Left lung (tissue), 10 donors: ENCODE measurements around the gene ELF5. TPM values are rescaled to one million over a fixed set of nuclear protein-coding genes. Genes with fewer than 3 reads are reported as not detected.

Source experiments
- ATAC-seq: fragments of 200-7000 bp; cut with Tn5 transposase; one replicate; pipeline ENCODE4 v1.9.1; 2020; ENCODE audit warnings: moderate library complexity
- DNase-seq, 4 donors: peaks; one replicate each; pipeline ENCODE4 v3.0.0-alpha.2; 2013 to 2020
- H3K27ac ChIP-seq, 2 donors: fragments of 200-600 bp; sonication (generic) in 1 of 2; one replicate each; pipeline versions ENCODE4 v1.5.0 to v1.8.0; 2020 to 2021
- H3K27me3 ChIP-seq, 2 donors: fragments of 200-600 bp; sonication (generic) in 1 of 2; one replicate each; pipeline versions ENCODE4 v1.5.0 to v1.8.0; 2020 to 2021
- H3K36me3 ChIP-seq, 2 donors: fragments of 200-600 bp; sonication (generic) in 1 of 2; one replicate each; pipeline versions ENCODE4 v1.5.0 to v1.8.0; 2020 to 2021
- H3K4me1 ChIP-seq, 2 donors: fragments of 200-600 bp; one replicate each; pipeline ENCODE4 v1.8.0; 2021
- H3K4me3 ChIP-seq, 2 donors: fragments of 200-600 bp; sonication (generic) in 1 of 2; one replicate each; pipeline versions ENCODE4 v1.5.0 to v1.8.0; 2020 to 2021; ENCODE audit warnings: mild to moderate bottlenecking in 1 of 2
- H3K9me3 ChIP-seq, 2 donors: fragments of 200-600 bp; sonication (generic) in 1 of 2; one replicate each; pipeline versions ENCODE4 v1.5.0 to v1.8.0; 2020 to 2021
- intact Hi-C, 2 donors: fragments of 100-400 bp; cut with DNase I; formaldehyde crosslinking; loops; one replicate each; pipeline versions ENCODE4 v1.11.2 to v1.14.2; 2022
- polyA plus RNA-seq, 6 donors: library from polyadenylated mRNA; unstranded; fragments of 120-200 nt; gene quantifications; one replicate each; pipeline ENCODE4 v1.2.1, GENCODE V29; 2013; ENCODE audit not compliant: insufficient read length in 6 of 6
- total RNA-seq, 2 donors: library from RNA; stranded (reverse); fragmentation: NEBNext Ultra II Directional; extraction: Animal tissue kit (Norgen Biotek cat#: 25700); gene quantifications; one replicate each; pipeline ENCODE4 v1.2.1, GENCODE V29; 2021
- TF ChIP-seq, protein P1 (sequence below), 2 donors: fragments of 200-600 bp; sonication (generic) in 1 of 2; IDR thresholded peaks; one replicate each; pipeline versions ENCODE4 v1.5.0 to v1.8.0; 2021; ENCODE audit warnings: antibody characterized with exemption in 2 of 2
- donor health status: DM: no; HTN: yes; CAD: no.
- donor health status: DM: no; HTN: no; CAD: no.

Gene ELF5
- total and polyA plus RNA-seq, 8 donors, result 5.1 to 41.7 (median 28.4) TPM

GRCh38 chr11:34519595-34520235 lies 6.1 kb upstream of the ELF5 start:
- ATAC-seq (no peak), DNase-seq (no peak)
- Histone ChIP-seq H3K27ac (no peak overlapping the region), H3K4me3 (no peak overlapping the region), H3K36me3 (no peaks in the 10 kb centered on the region), H3K27me3 (no peaks in the 10 kb centered on the region), H3K9me3 (no peaks in the 10 kb centered on the region), H3K4me1 (no peaks in the 10 kb centered on the region)
- TF ChIP-seq, protein P1, sequence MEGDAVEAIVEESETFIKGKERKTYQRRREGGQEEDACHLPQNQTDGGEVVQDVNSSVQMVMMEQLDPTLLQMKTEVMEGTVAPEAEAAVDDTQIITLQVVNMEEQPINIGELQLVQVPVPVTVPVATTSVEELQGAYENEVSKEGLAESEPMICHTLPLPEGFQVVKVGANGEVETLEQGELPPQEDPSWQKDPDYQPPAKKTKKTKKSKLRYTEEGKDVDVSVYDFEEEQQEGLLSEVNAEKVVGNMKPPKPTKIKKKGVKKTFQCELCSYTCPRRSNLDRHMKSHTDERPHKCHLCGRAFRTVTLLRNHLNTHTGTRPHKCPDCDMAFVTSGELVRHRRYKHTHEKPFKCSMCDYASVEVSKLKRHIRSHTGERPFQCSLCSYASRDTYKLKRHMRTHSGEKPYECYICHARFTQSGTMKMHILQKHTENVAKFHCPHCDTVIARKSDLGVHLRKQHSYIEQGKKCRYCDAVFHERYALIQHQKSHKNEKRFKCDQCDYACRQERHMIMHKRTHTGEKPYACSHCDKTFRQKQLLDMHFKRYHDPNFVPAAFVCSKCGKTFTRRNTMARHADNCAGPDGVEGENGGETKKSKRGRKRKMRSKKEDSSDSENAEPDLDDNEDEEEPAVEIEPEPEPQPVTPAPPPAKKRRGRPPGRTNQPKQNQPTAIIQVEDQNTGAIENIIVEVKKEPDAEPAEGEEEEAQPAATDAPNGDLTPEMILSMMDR (IDR thresholded peaks at IDR 0.05), result no peak
- intact Hi-C loops, result no loop called here

- Histone ChIP-seq H3K9me3 (no peaks in the 10 kb centered on the region), H3K4me3 (no peak overlapping the region), H3K27ac (no peak overlapping the region), H3K27me3 (no peaks in the 10 kb centered on the region), H3K36me3 (no peaks in the 10 kb centered on the region), H3K4me1 (no peaks in the 10 kb centered on the region)
- ATAC-seq (no peak), DNase-seq (no peak)
- intact Hi-C loops, result no loop called here
- TF ChIP-seq, protein P1 (IDR thresholded peaks at IDR 0.05), result no peak
Measured at GRCh38 chr11:34516247-34517040, 2.9 kb upstream of the ELF5 start.

- no peaks in the 10 kb centered on the region for H3K9me3 ChIP-seq
- peaks cover 0 to 6% of the 10 kb centered on the region in 2 donors for H3K4me1 ChIP-seq
- TF ChIP-seq, protein P1 (IDR thresholded peaks at IDR 0.05), result no peak
- H3K4me3 ChIP-seq, result no peak overlapping the region
- no peak for DNase-seq
- H3K27ac ChIP-seq, result no peak overlapping the region
- no peaks in the 10 kb centered on the region for H3K36me3 ChIP-seq
- ATAC-seq, result no peak
- no peaks in the 10 kb centered on the region for H3K27me3 ChIP-seq
- intact Hi-C loops, result no loop called here
Measured at GRCh38 chr11:34514597-34514996, 1.0 kb upstream of the ELF5 start.

GRCh38 chr11:34512840-34513681 lies 533 bp downstream of the ELF5 start:
- Histone ChIP-seq H3K27me3 (no peaks in the 10 kb centered on the region), H3K9me3 (no peaks in the 10 kb centered on the region), H3K4me3 (no peak overlapping the region), H3K4me1 (peaks cover 5 to 21% of the 10 kb centered on the region in 2 donors), H3K27ac (no peak overlapping the region), H3K36me3 (no peaks in the 10 kb centered on the region)
- TF ChIP-seq, protein P1 (IDR thresholded peaks at IDR 0.05), result peak; percentile 60 to 63
- DNase-seq, result peak in 3 of 4 donors; percentile 64 to 83 (median 67)
- intact Hi-C loops, result no loop called here
- ATAC-seq, result peak; percentile 96
